Measurements from ENCODE around the gene CBR3. TPM values are rescaled to one million over a fixed set of nuclear protein-coding genes. Genes with fewer than 3 reads are reported as not detected.

CBR3 gene
- total RNA-seq, 1 experiment from 2014 or later: 12.9 TPM

GRCh38 chr21:36113647-36114428 lies 21.0 kb upstream of the CBR3 start:
- H3K27me3 Mint-ChIP-seq (ENCODE audit: low read depth): no peaks in the 10 kb centered on the region
- peak overlapping the region; percentile 81; the same call in 1 of the 2 replicates for H3K27ac Mint-ChIP-seq
- no peak for ATAC-seq
- H3K36me3 Mint-ChIP-seq: peaks cover 40% of the 10 kb centered on the region
- TF ChIP-seq ZNF671 (CRISPR knock-in tag; IDR thresholded peaks at IDR 0.05) (no peak), TEAD4 (CRISPR knock-in tag; IDR thresholded peaks at IDR 0.05) (no peak), PRDM15 (CRISPR knock-in tag; IDR thresholded peaks at IDR 0.05) (no peak), GABPB1 (CRISPR knock-in tag; IDR thresholded peaks at IDR 0.05) (0 out of 2 replicates have a peak, but pooled peaks have one; percentile 30), MYBL2 (CRISPR knock-in tag; IDR thresholded peaks at IDR 0.05) (no peak), HMGA2 (CRISPR knock-in tag; IDR thresholded peaks at IDR 0.05) (no peak), GRHL2 (CRISPR knock-in tag; IDR thresholded peaks at IDR 0.05; ENCODE audit: insufficient replicate concordance, severe bottlenecking) (no peak)
- DNase-seq (ENCODE audit: low spot score): no peak
- peaks cover 47% of the 10 kb centered on the region for H3K4me1 Mint-ChIP-seq
- CTCF ChIA-PET: interaction anchor here (1.1 to 3.1 kb wide), 6 partner anchors 9 to 78 kb away, joined by 3 to 13 read pairs (median 6); partner anchors contain the start of gene SETD4
- peaks cover 10% of the 10 kb centered on the region for H3K9me3 Mint-ChIP-seq
- no peak overlapping the region for H3K4me3 Mint-ChIP-seq
- POLR2A ChIA-PET: interaction anchor here (0.7 kb wide), 1 partner anchor 15 kb away, joined by 7 read pairs; no protein-coding TSS in a partner anchor

- Mint-ChIP-seq H3K4me3 (no peak overlapping the region), H3K9me3 (peaks cover 10% of the 10 kb centered on the region), H3K27ac (0 out of 2 replicates have a peak overlapping the region, but pooled peaks have one; percentile 18), H3K4me1 (peaks cover 34% of the 10 kb centered on the region), H3K36me3 (peaks cover 27% of the 10 kb centered on the region), H3K27me3 (ENCODE audit: low read depth) (no peaks in the 10 kb centered on the region)
- ChIA-PET POLR2A (no interaction called here), CTCF (interaction anchor here (0.6 to 2.3 kb wide), 5 partner anchors 8 to 86 kb away, joined by 3 to 7 read pairs (median 3); no protein-coding TSS in a partner anchor)
- no peak for ATAC-seq
- DNase-seq (ENCODE audit: low spot score): no peak
- no peak for TF ChIP-seq GRHL2 (CRISPR knock-in tag; IDR thresholded peaks at IDR 0.05; ENCODE audit: insufficient replicate concordance, severe bottlenecking)
- TF ChIP-seq FOXK1 (CRISPR knock-in tag; IDR thresholded peaks at IDR 0.05): no peak
- TF ChIP-seq ZNF317 (CRISPR knock-in tag; IDR thresholded peaks at IDR 0.05; ENCODE audit: borderline replicate concordance, low read depth): no peak
- no peak for TF ChIP-seq RORB (CRISPR knock-in tag; IDR thresholded peaks at IDR 0.05)
- TF ChIP-seq ATF6 (CRISPR knock-in tag; IDR thresholded peaks at IDR 0.05): no peak
- TF ChIP-seq STAT6 (CRISPR knock-in tag; conservative IDR thresholded peaks at IDR 0.05; ENCODE audit: low read depth): no peak
- TF ChIP-seq CBFB (CRISPR knock-in tag; IDR thresholded peaks at IDR 0.05; ENCODE audit: low read depth): no peak
- no peak for TF ChIP-seq GABPB1 (CRISPR knock-in tag; IDR thresholded peaks at IDR 0.05)
- TF ChIP-seq MYBL2 (CRISPR knock-in tag; IDR thresholded peaks at IDR 0.05): no peak
- TF ChIP-seq USF2 (CRISPR knock-in tag; IDR thresholded peaks at IDR 0.05): no peak
- TF ChIP-seq MAX (CRISPR knock-in tag; IDR thresholded peaks at IDR 0.05): no peak
- no peak for TF ChIP-seq SMAD4 (CRISPR knock-in tag; IDR thresholded peaks at IDR 0.05)
- no peak for TF ChIP-seq NFYB (CRISPR knock-in tag; conservative IDR thresholded peaks at IDR 0.05; ENCODE audit: low read depth)
- TF ChIP-seq IRF1 (CRISPR knock-in tag; IDR thresholded peaks at IDR 0.05): no peak
These were observed 19.6 kb upstream of the CBR3 start for GRCh38 chr21:36115138-36115730.

Measured in WTC11 (cell line).